ENCODE measurements around the gene PLCL1. TPM values are rescaled to one million over a fixed set of nuclear protein-coding genes. Genes with fewer than 3 reads are reported as not detected.

PLCL1 gene
- total and polyA plus RNA-seq, 10 of the 15 experiments (the other 5 are each of a cell fraction or from before 2014, with no cell fraction given), result 0.03 to 1.5 (median 0.22) TPM

GRCh38 chr2:198004921-198005829 lies 200.8 kb downstream of the PLCL1 start (continued):
- peak; percentile 49; the same call in 1 of the 2 replicates for TF ChIP-seq YY1 (IDR thresholded peaks at IDR 0.05; ENCODE audit: low read depth, low read length)
- no peak for TF ChIP-seq WRNIP1 (IDR thresholded peaks at IDR 0.05; ENCODE audit: borderline replicate concordance, low read depth, low read length)
- no peak for TF ChIP-seq ATF3 (IDR thresholded peaks at IDR 0.05; ENCODE audit: borderline replicate concordance, extremely low read depth, low read depth, low read length)
- no peak for TF ChIP-seq POLR2AphosphoS2 (IDR thresholded peaks at IDR 0.05; ENCODE audit: low read depth, low read length)
- TF ChIP-seq ZNF384 (IDR thresholded peaks at IDR 0.05; ENCODE audit: borderline replicate concordance, low read depth, low read length), result no peak
- TF ChIP-seq PBX3 (IDR thresholded peaks at IDR 0.05; ENCODE audit: insufficient replicate concordance, low read depth, low read length), result peak; percentile 13
- TF ChIP-seq ETV6 (conservative IDR thresholded peaks at IDR 0.05 in 1 of 2, IDR thresholded peaks at IDR 0.05 in 1 of 2; ENCODE audit: borderline replicate concordance in 1 of 2, low read depth in 1 of 2), result no peak; a peak in 1 of 4 replicates
- TF ChIP-seq JUND (IDR thresholded peaks at IDR 0.05; ENCODE audit: low read depth, low read length), result no peak
- no peak for TF ChIP-seq GABPA (IDR thresholded peaks at IDR 0.05; ENCODE audit: low read depth)
- TF ChIP-seq SMAD5 (IDR thresholded peaks at IDR 0.05; ENCODE audit: low read depth), result no peak
- no peak for TF ChIP-seq FOS (IDR thresholded peaks at IDR 0.05; ENCODE audit: borderline replicate concordance, extremely low read depth, insufficient read length)
- TF ChIP-seq BRCA1 (IDR thresholded peaks at IDR 0.05; ENCODE audit: low read depth, low read length), result no peak
- no peak for TF ChIP-seq SRF (IDR thresholded peaks at IDR 0.05; ENCODE audit: low read depth in 2 of 2, low read length in 2 of 2)
- no peak for TF ChIP-seq ZBTB11 (CRISPR knock-in tag; IDR thresholded peaks at IDR 0.05)
- TF ChIP-seq SP1 (IDR thresholded peaks at IDR 0.05; ENCODE audit: low read depth, low read length), result peak; percentile 21
- no peak for TF ChIP-seq MAX (IDR thresholded peaks at IDR 0.05; ENCODE audit: low read depth, low read length)
- peak; percentile 84 for TF ChIP-seq POLR2AphosphoS5 (IDR thresholded peaks at IDR 0.05; ENCODE audit: low read length)
- no peak for TF ChIP-seq ZSCAN29 (IDR thresholded peaks at IDR 0.05)
- no peak for TF ChIP-seq IRF5 (IDR thresholded peaks at IDR 0.05; ENCODE audit: borderline replicate concordance)
- peak; percentile 76; the same call in 1 of the 2 replicates for TF ChIP-seq TCF7 (IDR thresholded peaks at IDR 0.05; ENCODE audit: borderline replicate concordance)
- no peak for TF ChIP-seq KLF5 (IDR thresholded peaks at IDR 0.05; ENCODE audit: partially characterized antibody)
- TF ChIP-seq SMC3 (IDR thresholded peaks at IDR 0.05; ENCODE audit: borderline replicate concordance, low read length), result no peak
- no peak for TF ChIP-seq ZNF274 (IDR thresholded peaks at IDR 0.05; ENCODE audit: insufficient read depth, insufficient read length)
